Keratinocyte (primary cell): ENCODE measurements around the gene SULF2. TPM values are rescaled to one million over a fixed set of nuclear protein-coding genes. Genes with fewer than 3 reads are reported as not detected.

ENCODE experiments used
- DNase-seq: peaks from one replicate; pipeline ENCODE4 v3.0.0-alpha.2; 2011; ENCODE audit warnings: low read depth, missing footprints, low spot score
- FAIRE-seq: peaks from 2 replicates; lab custom pipeline; 2011; peaks lifted over from hg19 to GRCh38; lab: Jason Lieb, UNC
- H2AFZ ChIP-seq: 2 replicates; pipeline ENCODE4 v1.6.0; 2012; ENCODE audit warnings: low read length, control low read depth, inconsistent platforms; ENCODE audit not compliant: control insufficient read depth
- H3K27ac ChIP-seq: 2 replicates; pipeline ENCODE4 v1.5.1; 2011; ENCODE audit warnings: low read length; ENCODE audit not compliant: control insufficient read depth, insufficient read depth
- H3K27me3 ChIP-seq: 3 replicates; pipeline ENCODE4 v1.6.0; 2011; ENCODE audit warnings: low read length; ENCODE audit not compliant: control insufficient read depth, insufficient read depth; ENCODE audit errors: extremely low read depth
- H3K36me3 ChIP-seq, 2 experiments: 2 replicates in 1 of 2; 3 replicates in 1 of 2; pipeline ENCODE4 v1.5.1; 2011; ENCODE audit warnings: low read length in 2 of 2, mild to moderate bottlenecking in 1 of 2; ENCODE audit not compliant: control insufficient read depth in 2 of 2, insufficient read depth in 2 of 2; ENCODE audit errors: extremely low read depth in 1 of 2
- H3K4me1 ChIP-seq: 3 replicates; pipeline ENCODE4 v1.5.1; 2011; ENCODE audit warnings: low read length; ENCODE audit not compliant: control insufficient read depth, insufficient read depth; ENCODE audit errors: extremely low read depth
- H3K4me2 ChIP-seq: 3 replicates; pipeline ENCODE4 v1.6.0; 2011; ENCODE audit warnings: low read depth, low read length; ENCODE audit not compliant: control insufficient read depth, insufficient read depth; ENCODE audit errors: extremely low read depth
- H3K4me3 ChIP-seq, 3 experiments: fragments of 200-600 bp in 1 of 3; sonication (generic) in 1 of 3; 2 replicates in 2 of 3; 3 replicates in 1 of 3; pipeline ENCODE4 v1.5.1; 2011 to 2016; ENCODE audit warnings: low read length in 3 of 3, mild to moderate bottlenecking in 3 of 3, control low read depth in 2 of 3, inconsistent platforms in 1 of 3, low read depth in 1 of 3, mixed read lengths in 1 of 3, mixed run types in 1 of 3, moderate library complexity in 1 of 3; ENCODE audit not compliant: control insufficient read depth in 2 of 3, insufficient read depth in 2 of 3; ENCODE audit errors: extremely low read depth in 1 of 3
- H3K79me2 ChIP-seq: 2 replicates; pipeline ENCODE4 v1.6.0; 2012; ENCODE audit warnings: low read length; ENCODE audit not compliant: control insufficient read depth, insufficient read depth
- H3K9ac ChIP-seq: 3 replicates; pipeline ENCODE4 v1.6.0; 2011; ENCODE audit warnings: low read length; ENCODE audit not compliant: control insufficient read depth, insufficient read depth; ENCODE audit errors: extremely low read depth
- H3K9me1 ChIP-seq: 3 replicates; pipeline ENCODE4 v1.6.0; 2011; ENCODE audit warnings: low read length; ENCODE audit not compliant: control insufficient read depth, insufficient read depth; ENCODE audit errors: extremely low read depth
- H3K9me3 ChIP-seq: 2 replicates; pipeline ENCODE4 v1.5.1; 2012; ENCODE audit warnings: low read depth, low read length; ENCODE audit not compliant: control insufficient read depth
- H4K20me1 ChIP-seq: 3 replicates; pipeline ENCODE4 v1.6.0; 2011; ENCODE audit warnings: low read length; ENCODE audit not compliant: control insufficient read depth, insufficient read depth; ENCODE audit errors: extremely low read depth
- CTCF ChIP-seq, 3 experiments: IDR thresholded peaks in 1 of 3; conservative IDR thresholded peaks in 1 of 3; optimal IDR thresholded peaks in 1 of 3; 2 replicates in 2 of 3; 3 replicates in 1 of 3; pipeline versions ENCODE3 to v1.5.1; 2011; ENCODE audit warnings: low read length in 3 of 3, mild to moderate bottlenecking in 3 of 3, moderate library complexity in 2 of 3, control low read depth in 1 of 3, inconsistent platforms in 1 of 3; ENCODE audit not compliant: insufficient read depth in 2 of 3; ENCODE audit errors: extremely low read depth in 1 of 3
- EZH2 ChIP-seq: IDR thresholded peaks from one replicate; pipeline ENCODE4 v1.6.1; 2012; ENCODE audit warnings: inconsistent platforms, mild to moderate bottlenecking, low read length, moderate library complexity
- dilution Hi-C: fragments of 300-500 bp; cut with MboI; formaldehyde crosslinking; loops from one replicate; pipeline ENCODE4 v1.7.0; 2020; ENCODE audit warnings: low sequenced_read_pairs; ENCODE audit not compliant: extremely low pct_ligation_motif_present
- polyA plus RNA-seq, 5 experiments: library from polyadenylated mRNA; depleted of rRNA in 3 of 5; stranded (reverse) in 3 of 5; stranded (forward) in 1 of 5; unstranded in 1 of 5; fragments of >200 nt; gene quantifications; 1 replicate in 1 of 5; 2 replicates in 3 of 5; 3 replicates in 1 of 5; pipeline versions ENCODE4 v1.2.1 to v1.2.3, GENCODE V29; 2011 to 2012; ENCODE audit warnings: missing spikeins in 2 of 5, low read depth in 1 of 5, low replicate concordance in 1 of 5

Gene SULF2
- polyA plus RNA-seq, 1 donor (not counting 4 experiments of a cell fraction or from before 2014, with no cell fraction given): 64.4 TPM

GRCh38 chr20:47669489-47669888, 115.8 kb downstream of the SULF2 start:
- FAIRE-seq (no peak), DNase-seq (no peak)
- dilution Hi-C loops: no loop called here
- no peak overlapping the region for H3K4me3 ChIP-seq
- H3K9me1 ChIP-seq: no peaks in the 10 kb centered on the region
- peaks cover 16 to 33% of the 10 kb centered on the region in 2 experiments for H3K36me3 ChIP-seq
- no peaks in the 10 kb centered on the region for H4K20me1 ChIP-seq
- no peak overlapping the region for H3K27ac ChIP-seq
- no peak overlapping the region for H3K4me2 ChIP-seq
- no peaks in the 10 kb centered on the region for H3K79me2 ChIP-seq
- H3K4me1 ChIP-seq: peaks cover 15% of the 10 kb centered on the region
- no peaks in the 10 kb centered on the region for H3K9me3 ChIP-seq
- TF ChIP-seq EZH2: no peak
- TF ChIP-seq CTCF (optimal IDR thresholded peaks at IDR 0.05 in 1 of 3, IDR thresholded peaks at IDR 0.05 in 1 of 3, conservative IDR thresholded peaks at IDR 0.05 in 1 of 3; ENCODE audit: extremely low read depth in 1 of 3, insufficient read depth in 2 of 3, low read length in 3 of 3): no peak
- H3K9ac ChIP-seq: no peak overlapping the region
- H2AFZ ChIP-seq: no peak overlapping the region
- H3K27me3 ChIP-seq: no peaks in the 10 kb centered on the region

- Histone ChIP-seq H3K4me2 (no peak overlapping the region), H3K4me3 (no peak overlapping the region), H3K4me1 (peaks cover 19% of the 10 kb centered on the region), H3K9ac (no peak overlapping the region), H3K79me2 (no peaks in the 10 kb centered on the region), H3K27ac (no peak overlapping the region), H3K36me3 (peaks cover 12 to 32% of the 10 kb centered on the region in 2 experiments), H3K27me3 (no peaks in the 10 kb centered on the region), H4K20me1 (no peaks in the 10 kb centered on the region), H2AFZ (no peak overlapping the region), H3K9me1 (no peaks in the 10 kb centered on the region), H3K9me3 (no peaks in the 10 kb centered on the region)
- TF ChIP-seq CTCF (optimal IDR thresholded peaks at IDR 0.05 in 1 of 3, IDR thresholded peaks at IDR 0.05 in 1 of 3, conservative IDR thresholded peaks at IDR 0.05 in 1 of 3; ENCODE audit: extremely low read depth in 1 of 3, insufficient read depth in 2 of 3, low read length in 3 of 3) (no peak), EZH2 (no peak)
- FAIRE-seq (no peak), DNase-seq (no peak)
- dilution Hi-C loops: no loop called here
These were observed 116.2 kb downstream of the SULF2 start for GRCh38 chr20:47669152-47669425.
